SIG-M5 treated with dmso at 0.1 percent for 504 hours (cell line): ENCODE measurements around the gene VSIG8.

Experiments used
- DNase-seq: peaks from one replicate; lab custom pipeline; 2025; ENCODE audit not compliant: unreplicated experiment; lab: John Stamatoyannopoulos, UW

VSIG8 gene

DNA sequence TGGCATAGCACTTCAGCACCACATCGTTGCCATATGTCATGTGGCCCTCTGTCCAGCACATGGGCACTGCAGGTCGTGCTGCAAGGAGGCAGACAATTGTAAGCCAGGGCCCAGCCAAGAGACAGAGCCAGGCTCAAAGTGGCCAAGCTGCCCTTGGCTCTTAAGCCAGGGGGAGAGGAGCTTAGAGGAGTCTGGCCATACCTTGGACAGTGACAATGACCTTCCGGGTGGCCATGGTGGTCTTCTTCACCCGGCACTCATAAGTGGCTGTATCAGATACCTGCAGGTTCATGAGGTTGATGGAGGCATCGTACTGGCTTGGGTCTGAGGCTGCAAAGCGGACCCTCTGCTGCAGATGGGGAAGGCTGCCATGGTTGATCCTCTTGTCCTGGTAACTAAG, 4.6 kb downstream of the VSIG8 start:
- DNase-seq: no peak

GRCh38 chr1:159856576-159856975, 5.9 kb downstream of the VSIG8 start:
- no peak for DNase-seq

- DNase-seq: no peak
Measured at GRCh38 chr1:159855709-159856108, 6.7 kb downstream of the VSIG8 start.

DNA sequence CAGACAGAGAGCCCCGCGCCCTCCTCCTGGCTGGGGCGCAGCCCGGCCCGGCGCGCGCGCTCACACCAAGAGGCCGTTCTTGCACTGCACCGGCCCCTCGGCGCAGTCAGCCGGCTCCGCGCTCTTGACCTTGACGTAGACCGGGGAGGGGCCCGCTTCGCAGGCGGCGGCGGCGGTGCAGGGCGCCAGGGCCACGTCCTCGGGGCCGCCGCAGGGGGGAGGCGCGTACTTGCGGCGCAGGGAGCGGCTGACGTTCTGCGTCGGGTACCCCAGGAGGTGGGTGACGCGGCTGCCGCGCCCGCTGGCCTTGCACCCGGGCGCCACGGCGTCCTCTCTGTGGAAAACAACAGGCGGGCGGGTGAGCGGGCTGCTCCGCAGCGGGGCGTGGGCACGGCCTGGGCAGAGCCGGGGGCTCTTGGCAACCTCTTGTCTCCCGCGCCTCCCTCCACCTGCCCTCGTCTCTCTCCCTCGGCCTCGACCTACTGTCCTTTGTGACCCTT, 7.7 kb downstream of the VSIG8 start:
- DNase-seq: peak; percentile 76

GRCh38 chr1:159854116-159854692, 8.3 kb downstream of the VSIG8 start:
- no peak for DNase-seq

DNA sequence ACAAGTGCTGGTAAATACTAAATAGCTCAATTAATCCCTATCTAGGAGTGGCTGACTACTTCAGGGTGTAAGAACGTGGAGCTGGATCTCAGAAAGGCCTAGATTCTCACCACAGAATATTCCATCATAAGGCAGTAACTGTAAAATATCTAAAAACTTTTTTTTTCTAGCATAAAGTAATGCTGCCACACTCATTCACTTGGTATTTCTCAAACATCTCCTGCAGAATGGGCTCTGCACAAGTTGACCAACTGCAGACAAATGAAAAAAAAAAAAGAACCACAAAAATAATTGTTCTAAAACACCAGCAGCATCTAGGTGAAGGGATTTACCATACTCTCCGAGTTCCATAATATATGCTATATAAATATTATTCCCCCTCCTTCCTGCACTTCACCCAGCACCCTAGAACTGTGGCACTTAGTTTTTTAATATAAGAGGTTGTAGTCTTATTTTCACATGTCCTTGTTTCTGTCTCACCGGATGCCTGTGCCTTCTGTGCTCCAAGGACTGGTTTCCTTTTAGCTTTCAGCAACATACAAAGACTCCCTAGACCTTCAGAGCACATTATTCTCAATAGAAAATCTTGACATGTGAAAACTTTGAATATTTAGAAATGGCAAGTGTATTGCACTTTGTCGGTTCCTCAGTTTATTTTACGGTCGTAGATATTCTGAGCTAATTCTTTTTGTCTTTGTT, 8.9 kb downstream of the VSIG8 start:
- DNase-seq: no peak

GRCh38 chr1:159851407-159851806, 11.1 kb downstream of the VSIG8 start:
- DNase-seq: peak; percentile 36

DNA sequence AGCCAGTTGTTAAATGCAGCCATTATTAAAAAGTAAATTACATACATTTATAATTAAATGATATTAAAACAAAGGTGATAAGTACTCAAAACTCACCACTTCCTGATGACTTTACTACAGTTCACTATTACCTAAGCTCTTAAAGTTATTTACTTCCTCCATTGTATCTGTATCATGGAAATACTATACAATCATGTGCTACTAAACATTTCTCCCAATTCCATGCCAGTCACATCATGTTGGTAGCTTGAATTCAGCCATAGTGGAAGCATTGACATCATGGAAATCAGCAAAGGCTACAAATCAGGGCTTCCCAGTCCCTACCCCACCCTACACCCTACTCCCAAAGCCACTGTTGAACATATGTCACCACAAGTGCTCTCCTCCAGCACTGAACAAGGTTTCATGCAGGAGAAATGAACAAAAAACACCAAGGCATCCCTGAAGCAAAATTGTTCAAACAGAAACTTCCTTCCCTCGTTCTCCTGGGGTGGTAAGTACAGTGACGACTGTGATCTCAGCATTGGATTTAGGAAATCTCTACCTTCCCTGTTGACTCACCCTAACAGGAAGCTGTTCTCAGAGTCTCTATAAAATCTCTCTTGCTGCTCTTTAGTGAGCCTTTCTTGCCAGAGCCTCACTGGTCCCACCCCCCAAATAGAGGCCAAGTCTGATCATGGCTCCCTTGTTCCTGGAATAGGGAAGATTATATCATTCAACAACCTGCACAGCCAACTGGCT, 12.7 kb downstream of the VSIG8 start:
- DNase-seq: no peak

DNA sequence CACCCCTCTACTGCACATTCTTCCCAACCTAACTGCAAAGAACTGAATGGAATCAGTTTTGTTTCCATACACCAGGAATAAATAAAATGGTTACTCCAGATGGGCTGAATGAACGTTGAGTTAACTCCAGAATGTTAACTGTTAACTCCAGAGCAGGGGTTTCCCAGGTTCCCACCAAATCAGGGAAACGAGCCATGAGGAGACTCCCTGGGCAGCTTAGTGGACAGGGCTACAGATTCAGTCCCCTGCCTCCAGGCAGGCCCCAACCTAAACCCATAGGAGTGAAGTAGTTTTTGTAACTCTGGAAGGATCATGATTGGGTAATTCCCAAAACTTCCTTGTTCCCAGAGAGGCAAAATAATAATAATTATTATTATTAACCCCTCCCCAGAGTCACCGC, 14.1 kb downstream of the VSIG8 start:
- DNase-seq: no peak

GRCh38 chr1:159847231-159847630, 15.2 kb downstream of the VSIG8 start:
- DNase-seq: no peak

- DNase-seq: no peak
Measured at GRCh38 chr1:159845751-159846629, 16.5 kb downstream of the VSIG8 start.

- DNase-seq: no peak
Measured at GRCh38 chr1:159843459-159843858, 19.0 kb downstream of the VSIG8 start.

- no peak for DNase-seq
Measured at GRCh38 chr1:159841749-159842148, 20.7 kb downstream of the VSIG8 start.

- no peak for DNase-seq
Measured at GRCh38 chr1:159839116-159839849, 23.2 kb downstream of the VSIG8 start.

DNA sequence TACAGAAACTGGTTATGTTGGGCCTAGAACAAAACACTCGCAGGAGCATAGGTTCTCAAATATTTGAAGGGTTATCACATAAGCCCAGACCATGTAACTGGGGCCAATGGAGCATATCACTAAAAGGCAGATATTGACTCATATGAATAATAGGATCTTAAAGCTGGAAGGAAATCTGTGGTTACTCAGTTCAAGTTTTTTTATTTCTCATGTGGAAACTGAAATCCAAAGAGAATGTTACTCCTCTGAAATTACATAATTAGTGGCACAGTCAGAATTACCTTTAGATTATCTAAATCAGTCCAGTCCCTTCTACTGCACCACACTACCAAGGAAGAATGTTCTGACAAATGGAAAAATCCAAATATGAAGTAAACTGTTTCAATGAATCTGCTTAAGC, 23.7 kb downstream of the VSIG8 start:
- no peak for DNase-seq

DNA sequence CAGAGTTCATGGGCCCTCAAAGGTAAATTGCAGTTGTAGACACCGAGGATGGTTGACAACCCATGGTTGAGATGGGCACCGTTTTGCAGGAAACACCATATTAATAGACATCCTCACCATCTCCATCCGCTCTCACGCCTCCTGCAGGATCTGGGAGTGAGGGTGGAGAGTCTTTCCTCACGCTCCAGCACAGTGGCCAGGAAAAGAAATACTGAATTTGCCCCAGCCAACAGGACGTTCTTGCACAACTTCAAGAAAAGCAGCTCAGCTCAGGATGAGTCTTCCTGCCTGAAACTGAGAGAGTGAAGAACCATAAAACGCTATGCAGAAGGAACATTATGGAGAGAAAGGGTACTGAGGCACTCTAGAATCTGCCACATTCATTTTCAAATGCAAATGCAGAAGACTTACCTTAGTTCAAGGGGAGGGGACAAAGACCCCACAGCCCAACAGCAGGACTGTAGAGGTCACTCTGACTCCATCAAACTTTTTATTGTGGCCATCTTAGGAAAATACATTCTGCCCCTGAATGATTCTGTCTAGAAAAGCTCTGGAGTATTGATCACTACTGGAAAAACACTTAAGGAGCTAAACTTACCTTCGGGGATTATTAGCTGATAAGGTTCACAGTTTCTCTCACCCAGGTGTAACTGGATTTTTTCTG, 26.5 kb downstream of the VSIG8 start:
- DNase-seq: no peak

GRCh38 chr1:159835356-159835755, 27.1 kb downstream of the VSIG8 start:
- DNase-seq: no peak

DNA sequence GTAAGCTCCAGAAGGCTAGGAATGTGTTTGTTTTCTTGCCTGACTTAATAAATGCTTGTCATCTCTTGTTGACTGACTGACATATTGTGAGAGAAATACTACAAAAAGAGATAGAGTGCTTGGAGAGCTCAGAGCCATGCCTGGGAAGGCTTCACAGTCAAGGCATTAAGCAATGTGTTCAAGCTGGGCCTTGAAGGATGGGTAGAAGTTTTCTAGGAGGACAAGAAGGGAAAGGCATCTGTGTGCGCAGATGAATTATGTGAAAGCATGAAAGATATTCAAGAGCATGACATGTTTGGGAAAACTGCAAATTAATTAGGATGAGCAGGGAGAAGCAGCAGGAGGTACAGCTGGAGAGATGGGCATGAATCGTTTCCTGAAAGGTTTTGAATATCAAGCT, 30.1 kb downstream of the VSIG8 start:
- no peak for DNase-seq

- no peak for DNase-seq
Measured at GRCh38 chr1:159831412-159832141, 30.9 kb downstream of the VSIG8 start.
